Measurements from ENCODE around the gene KSR1.

- no peak for TF ChIP-seq EP300 (IDR thresholded peaks at IDR 0.05; ENCODE audit: borderline replicate concordance in 1 of 2, low read depth in 1 of 2, low read length in 1 of 2)
- no peak for TF ChIP-seq CTCF (IDR thresholded peaks at IDR 0.05)
- TF ChIP-seq TAF1 (IDR thresholded peaks at IDR 0.05; ENCODE audit: borderline replicate concordance, low read depth, low read length): no peak
- TF ChIP-seq POLR2AphosphoS5 (IDR thresholded peaks at IDR 0.05; ENCODE audit: low read depth, low read length): no peak
- TF ChIP-seq TCF12 (IDR thresholded peaks at IDR 0.05): no peak
- TF ChIP-seq RFX5 (IDR thresholded peaks at IDR 0.05; ENCODE audit: low read length): no peak
- TF ChIP-seq YY1 (IDR thresholded peaks at IDR 0.05; ENCODE audit: low read depth): no peak
- TF ChIP-seq NRF1 (IDR thresholded peaks at IDR 0.05; ENCODE audit: low read depth, low read length): no peak
- no peak for TF ChIP-seq ELF1 (IDR thresholded peaks at IDR 0.05)
- TF ChIP-seq RAD21 (IDR thresholded peaks at IDR 0.05; ENCODE audit: low read length): no peak
- TF ChIP-seq EZH2phosphoT487 (IDR thresholded peaks at IDR 0.05; ENCODE audit: borderline replicate concordance, low read depth): no peak
Observed at GRCh38 chr17:27612160-27612770, 156.0 kb downstream of the KSR1 start.
